Panc1 (cell line): ENCODE results near the gene ARL6IP4.

ENCODE experiments used
- POLR2AphosphoS5 ChIP-seq: IDR thresholded peaks from 2 replicates; pipeline ENCODE4 v1.6.1; 2012; ENCODE audit warnings: mild to moderate bottlenecking, low read depth, low read length, moderate library complexity
- SIN3A ChIP-seq: IDR thresholded peaks from 2 replicates; pipeline ENCODE4 v1.6.1; 2012; ENCODE audit warnings: low read depth, mild to moderate bottlenecking, low read length, moderate library complexity, borderline replicate concordance; ENCODE audit not compliant: insufficient read depth
- TF ChIP-seq, protein P1 (sequence below): fragments of 450-650 bp; IDR thresholded peaks from 2 replicates; pipeline ENCODE4 v1.5.1; 2017; ENCODE audit warnings: mild to moderate bottlenecking
- TF ChIP-seq, protein P2 (sequence below), 2 experiments: IDR thresholded peaks; 2 replicates each; pipeline ENCODE4 v1.6.1; 2011 to 2012; ENCODE audit warnings: low read depth in 2 of 2, control low read depth in 1 of 2, low read length in 1 of 2, mild to moderate bottlenecking in 1 of 2, moderate library complexity in 1 of 2; ENCODE audit not compliant: insufficient read depth in 1 of 2

DNA sequence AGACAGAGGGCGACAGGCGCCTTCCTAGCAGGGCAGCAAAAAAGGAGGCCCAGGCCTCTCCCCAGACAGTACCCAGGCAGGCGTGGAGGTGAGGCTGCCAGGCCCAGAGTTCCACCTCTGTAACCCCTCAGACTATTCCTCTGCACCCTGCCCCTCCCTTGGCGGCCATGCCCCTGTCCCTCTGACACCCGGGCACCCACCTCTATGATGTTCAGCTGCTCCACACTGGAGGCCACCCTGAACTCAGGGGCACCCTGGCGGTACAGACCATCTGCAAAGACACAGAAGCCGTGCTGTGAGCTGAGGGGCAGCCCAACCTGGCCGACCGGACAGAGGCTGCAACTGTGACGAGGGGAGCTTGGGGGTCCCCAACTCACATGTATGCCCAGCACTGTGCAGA is 20.1 kb downstream of the ARL6IP4 start:
- TF ChIP-seq, protein P1, sequence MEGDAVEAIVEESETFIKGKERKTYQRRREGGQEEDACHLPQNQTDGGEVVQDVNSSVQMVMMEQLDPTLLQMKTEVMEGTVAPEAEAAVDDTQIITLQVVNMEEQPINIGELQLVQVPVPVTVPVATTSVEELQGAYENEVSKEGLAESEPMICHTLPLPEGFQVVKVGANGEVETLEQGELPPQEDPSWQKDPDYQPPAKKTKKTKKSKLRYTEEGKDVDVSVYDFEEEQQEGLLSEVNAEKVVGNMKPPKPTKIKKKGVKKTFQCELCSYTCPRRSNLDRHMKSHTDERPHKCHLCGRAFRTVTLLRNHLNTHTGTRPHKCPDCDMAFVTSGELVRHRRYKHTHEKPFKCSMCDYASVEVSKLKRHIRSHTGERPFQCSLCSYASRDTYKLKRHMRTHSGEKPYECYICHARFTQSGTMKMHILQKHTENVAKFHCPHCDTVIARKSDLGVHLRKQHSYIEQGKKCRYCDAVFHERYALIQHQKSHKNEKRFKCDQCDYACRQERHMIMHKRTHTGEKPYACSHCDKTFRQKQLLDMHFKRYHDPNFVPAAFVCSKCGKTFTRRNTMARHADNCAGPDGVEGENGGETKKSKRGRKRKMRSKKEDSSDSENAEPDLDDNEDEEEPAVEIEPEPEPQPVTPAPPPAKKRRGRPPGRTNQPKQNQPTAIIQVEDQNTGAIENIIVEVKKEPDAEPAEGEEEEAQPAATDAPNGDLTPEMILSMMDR = no peak
- TF ChIP-seq SIN3A (no peak), POLR2AphosphoS5 (no peak)
- TF ChIP-seq, protein P2, sequence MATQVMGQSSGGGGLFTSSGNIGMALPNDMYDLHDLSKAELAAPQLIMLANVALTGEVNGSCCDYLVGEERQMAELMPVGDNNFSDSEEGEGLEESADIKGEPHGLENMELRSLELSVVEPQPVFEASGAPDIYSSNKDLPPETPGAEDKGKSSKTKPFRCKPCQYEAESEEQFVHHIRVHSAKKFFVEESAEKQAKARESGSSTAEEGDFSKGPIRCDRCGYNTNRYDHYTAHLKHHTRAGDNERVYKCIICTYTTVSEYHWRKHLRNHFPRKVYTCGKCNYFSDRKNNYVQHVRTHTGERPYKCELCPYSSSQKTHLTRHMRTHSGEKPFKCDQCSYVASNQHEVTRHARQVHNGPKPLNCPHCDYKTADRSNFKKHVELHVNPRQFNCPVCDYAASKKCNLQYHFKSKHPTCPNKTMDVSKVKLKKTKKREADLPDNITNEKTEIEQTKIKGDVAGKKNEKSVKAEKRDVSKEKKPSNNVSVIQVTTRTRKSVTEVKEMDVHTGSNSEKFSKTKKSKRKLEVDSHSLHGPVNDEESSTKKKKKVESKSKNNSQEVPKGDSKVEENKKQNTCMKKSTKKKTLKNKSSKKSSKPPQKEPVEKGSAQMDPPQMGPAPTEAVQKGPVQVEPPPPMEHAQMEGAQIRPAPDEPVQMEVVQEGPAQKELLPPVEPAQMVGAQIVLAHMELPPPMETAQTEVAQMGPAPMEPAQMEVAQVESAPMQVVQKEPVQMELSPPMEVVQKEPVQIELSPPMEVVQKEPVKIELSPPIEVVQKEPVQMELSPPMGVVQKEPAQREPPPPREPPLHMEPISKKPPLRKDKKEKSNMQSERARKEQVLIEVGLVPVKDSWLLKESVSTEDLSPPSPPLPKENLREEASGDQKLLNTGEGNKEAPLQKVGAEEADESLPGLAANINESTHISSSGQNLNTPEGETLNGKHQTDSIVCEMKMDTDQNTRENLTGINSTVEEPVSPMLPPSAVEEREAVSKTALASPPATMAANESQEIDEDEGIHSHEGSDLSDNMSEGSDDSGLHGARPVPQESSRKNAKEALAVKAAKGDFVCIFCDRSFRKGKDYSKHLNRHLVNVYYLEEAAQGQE (IDR thresholded peaks at IDR 0.05; ENCODE audit: insufficient read depth in 1 of 2, low read depth in 2 of 2, low read length in 1 of 2) = no peak
